GM18951 (cell line): ENCODE data around the gene FAXC.

ENCODE experiments used
- POLR2A ChIP-seq: IDR thresholded peaks from 4 replicates; pipeline ENCODE4 v1.6.1; 2011; ENCODE audit warnings: mild to moderate bottlenecking; ENCODE audit not compliant: insufficient read length, insufficient read depth; ENCODE audit errors: extremely low read depth
- in situ Hi-C: fragments of 300-500 bp; cut with MboI; formaldehyde crosslinking; loops from one replicate; pipeline ENCODE4 v1.12.0; 2022; ENCODE audit warnings: low sequenced_read_pairs, mixed read lengths, inconsistent platforms; ENCODE audit not compliant: unreplicated experiment

FAXC gene

DNA sequence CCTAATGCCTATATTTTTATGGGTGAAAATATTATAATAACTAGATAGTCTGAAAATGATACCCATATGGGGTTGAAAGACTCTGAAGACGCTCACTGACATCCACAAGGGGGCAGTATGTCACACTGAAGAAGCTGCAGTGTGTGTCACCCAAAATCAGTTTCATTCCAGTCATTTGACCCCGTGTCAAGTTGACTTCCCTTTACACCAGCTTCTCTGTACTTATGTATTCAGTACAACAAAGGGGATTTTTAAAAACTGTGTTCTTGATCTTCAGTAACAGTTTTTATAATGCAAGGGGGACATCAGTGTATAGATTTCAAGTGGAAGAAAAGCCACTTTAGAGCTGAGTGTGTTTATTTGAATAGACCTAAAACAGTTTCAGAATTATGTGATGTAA is 19.3 kb downstream of the FAXC start:
- no peak for TF ChIP-seq POLR2A
- in situ Hi-C loops = no loop called here

DNA sequence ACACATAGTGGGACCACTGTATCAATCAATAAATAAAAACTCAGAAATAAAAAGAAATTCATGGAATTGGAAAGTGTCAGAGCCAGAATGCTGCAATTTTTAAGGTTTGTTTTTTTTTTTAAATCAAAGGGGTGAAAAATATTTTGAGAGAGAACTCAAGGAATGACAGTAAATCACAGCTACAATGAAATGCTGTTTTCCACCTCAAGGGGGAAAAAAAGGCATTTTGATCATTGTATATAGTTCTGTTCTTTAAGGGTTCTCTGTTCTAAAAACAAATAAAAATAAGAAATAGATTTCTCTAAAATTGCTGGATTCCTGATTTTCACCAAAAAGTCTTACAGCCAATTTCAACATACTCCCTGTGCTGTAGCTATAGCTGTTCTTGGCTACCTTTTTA is 24.5 kb downstream of the FAXC start:
- in situ Hi-C loops = loop anchor here (25.0 kb wide), 1 partner anchor 412 kb away; no protein-coding TSS in a partner anchor
- no peak for TF ChIP-seq POLR2A

- in situ Hi-C loops = loop anchor here (25.0 kb wide), 1 partner anchor 419 kb away; no protein-coding TSS in a partner anchor
- TF ChIP-seq POLR2A = no peak
Observed at GRCh38 chr6:99318566-99318965, 30.9 kb downstream of the FAXC start.

GRCh38 chr6:99312354-99312753 is 37.1 kb downstream of the FAXC start:
- TF ChIP-seq POLR2A = no peak
- in situ Hi-C loops = loop anchor here (25.0 kb wide), 1 partner anchor 425 kb away; no protein-coding TSS in a partner anchor

DNA sequence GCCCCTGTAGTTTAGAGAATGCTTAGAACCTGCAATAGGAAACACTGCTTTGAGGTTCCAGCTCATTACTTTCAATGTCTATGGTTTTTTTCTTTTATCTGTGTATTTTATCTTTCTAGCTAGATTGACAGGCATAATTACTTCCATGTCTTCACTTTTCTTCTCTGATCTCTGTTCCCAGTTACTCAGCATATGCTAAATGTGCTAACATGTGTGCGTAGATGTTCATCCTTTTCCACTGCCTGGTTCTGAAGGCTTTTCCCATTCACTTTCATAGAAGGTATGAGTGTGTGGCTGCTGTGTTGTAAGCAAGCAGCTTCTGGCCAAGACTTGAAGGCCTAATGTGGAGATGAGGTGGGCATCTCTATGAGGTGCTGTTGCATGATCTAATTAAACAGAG is 38.9 kb downstream of the FAXC start:
- in situ Hi-C loops = loop anchor here (25.0 kb wide), 1 partner anchor 427 kb away; no protein-coding TSS in a partner anchor
- TF ChIP-seq POLR2A = no peak

DNA sequence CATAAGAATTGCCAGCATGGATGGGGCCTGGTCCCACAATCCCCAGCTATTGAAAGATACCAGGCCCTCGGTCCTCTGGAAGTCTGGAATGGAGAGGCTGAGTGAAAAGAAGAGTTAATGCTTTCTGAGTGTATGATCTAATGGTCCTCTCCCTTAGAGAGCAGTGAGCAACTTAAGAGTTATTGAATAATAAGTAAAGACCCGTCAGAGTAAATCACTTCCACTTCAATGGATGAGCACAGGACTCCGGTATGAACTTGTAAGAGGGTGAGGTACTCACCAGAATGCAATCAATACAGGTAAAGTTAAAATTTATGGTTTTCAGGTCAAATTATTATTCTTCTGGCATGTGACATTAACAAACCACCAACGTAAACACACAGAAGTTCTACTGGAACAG is 39.9 kb downstream of the FAXC start:
- in situ Hi-C loops = loop anchor here (25.0 kb wide), 1 partner anchor 428 kb away; no protein-coding TSS in a partner anchor

GRCh38 chr6:99308788-99309187 is 40.7 kb downstream of the FAXC start:
- in situ Hi-C loops = loop anchor here (25.0 kb wide), 1 partner anchor 429 kb away; no protein-coding TSS in a partner anchor
- no peak for TF ChIP-seq POLR2A

More for the DNA sequence above, 39.9 kb downstream of the FAXC start:
- TF ChIP-seq POLR2A = no peak

GRCh38 chr6:99307295-99307907 is 42.1 kb downstream of the FAXC start:
- in situ Hi-C loops = loop anchor here (25.0 kb wide), 1 partner anchor 430 kb away; no protein-coding TSS in a partner anchor

GRCh38 chr6:99306341-99306740 is 43.1 kb downstream of the FAXC start:
- in situ Hi-C loops = loop anchor here (25.0 kb wide), 1 partner anchor 431 kb away; no protein-coding TSS in a partner anchor

More at GRCh38 chr6:99307295-99307907, 42.1 kb downstream of the FAXC start:
- no peak for TF ChIP-seq POLR2A

GRCh38 chr6:99305021-99305554 is 44.4 kb downstream of the FAXC start:
- in situ Hi-C loops = loop anchor here (25.0 kb wide), 1 partner anchor 432 kb away; no protein-coding TSS in a partner anchor
- TF ChIP-seq POLR2A = no peak

More at GRCh38 chr6:99306341-99306740, 43.1 kb downstream of the FAXC start:
- no peak for TF ChIP-seq POLR2A

GRCh38 chr6:99297415-99297814 is 52.1 kb downstream of the FAXC start:
- no peak for TF ChIP-seq POLR2A
- in situ Hi-C loops = no loop called here

GRCh38 chr6:99297006-99297405 is 52.5 kb downstream of the FAXC start:
- in situ Hi-C loops = no loop called here
- TF ChIP-seq POLR2A = no peak

DNA sequence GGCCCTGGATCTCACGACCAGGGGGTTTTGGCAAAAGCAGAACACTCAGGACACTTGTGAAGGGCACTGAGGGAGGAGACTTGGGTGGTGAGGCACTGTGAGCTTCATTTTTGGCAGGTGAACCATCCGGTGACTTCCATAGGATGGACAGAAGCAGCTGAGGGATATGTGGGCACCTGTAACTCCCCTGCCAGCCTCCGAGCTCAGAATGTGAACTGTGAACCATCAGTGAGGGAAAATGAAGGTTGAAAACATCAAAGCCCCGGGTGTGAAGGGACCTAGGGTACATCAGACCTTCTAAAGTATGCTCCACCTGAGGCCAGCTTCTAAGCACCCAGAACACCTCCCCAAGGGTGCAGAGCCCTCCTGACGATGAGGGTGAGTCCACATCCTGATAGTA is 53.2 kb downstream of the FAXC start:
- in situ Hi-C loops = no loop called here
- TF ChIP-seq POLR2A = no peak

- in situ Hi-C loops = no loop called here
- no peak for TF ChIP-seq POLR2A
Observed at GRCh38 chr6:99295276-99295675, 54.2 kb downstream of the FAXC start.
